Stimulated activated CD4-positive, alpha-beta T cell treated with anti-CD3 and anti-CD28 coated beads, Interleukin-12 subunit alpha, Interleukin-12 subunit beta, amount 100 ng/mL, for 24 hours (primary cell): ENCODE data around the gene AKAP13.

ENCODE experiments used
- DNase-seq, 2 experiments: peaks; one replicate each; pipeline ENCODE4 v3.0.0-alpha.2; 2020; ENCODE audit warnings: low read depth in 2 of 2

AKAP13 gene

GRCh38 chr15:85766001-85766831, 385.8 kb downstream of the AKAP13 start:
- no peak for DNase-seq

- no peak for DNase-seq
Observed at GRCh38 chr15:85767785-85768529, 387.6 kb downstream of the AKAP13 start.

GRCh38 chr15:85768595-85769168, 388.3 kb downstream of the AKAP13 start:
- DNase-seq = no peak

GRCh38 chr15:85769182-85769900, 388.9 kb downstream of the AKAP13 start:
- DNase-seq = no peak

GRCh38 chr15:85770096-85771041, 390.0 kb downstream of the AKAP13 start:
- no peak for DNase-seq

- no peak for DNase-seq
Observed at GRCh38 chr15:85771271-85771670, 390.9 kb downstream of the AKAP13 start.

GRCh38 chr15:85771781-85772445, 391.5 kb downstream of the AKAP13 start:
- no peak for DNase-seq

- DNase-seq = no peak
Observed at GRCh38 chr15:85772668-85773067, 392.3 kb downstream of the AKAP13 start.

GRCh38 chr15:85773249-85773648, 392.8 kb downstream of the AKAP13 start:
- DNase-seq = no peak

- DNase-seq = no peak
Observed at GRCh38 chr15:85773970-85774369, 393.6 kb downstream of the AKAP13 start.

- no peak for DNase-seq
Observed at GRCh38 chr15:85777250-85778106, 397.1 kb downstream of the AKAP13 start.

- DNase-seq = no peak
Observed at GRCh38 chr15:85778107-85778776, 397.8 kb downstream of the AKAP13 start.

GRCh38 chr15:85779249-85779648, 398.8 kb downstream of the AKAP13 start:
- DNase-seq = no peak

- no peak for DNase-seq
Observed at GRCh38 chr15:85780225-85780985, 400.0 kb downstream of the AKAP13 start.

GRCh38 chr15:85781099-85781498, 400.7 kb downstream of the AKAP13 start:
- no peak for DNase-seq

- DNase-seq = no peak
Observed at GRCh38 chr15:85782064-85782463, 401.7 kb downstream of the AKAP13 start.

GRCh38 chr15:85785887-85786780, 405.7 kb downstream of the AKAP13 start:
- no peak for DNase-seq
